Measurements from ENCODE around the gene SYT11.
"Not testable (repeated sequence)": the region's sequence is repeated elsewhere in the genome, so short reads cannot be mapped to it uniquely, and the experiment has no call there.

The SYT11 gene

GRCh38 chr1:155899683-155900082 is 40.3 kb downstream of the SYT11 start:
- DNase-seq (ENCODE audit: low spot score), result no peak

- DNase-seq (ENCODE audit: low spot score), result no peak
Observed at GRCh38 chr1:155900161-155900560, 40.8 kb downstream of the SYT11 start.

- DNase-seq (ENCODE audit: low spot score), result no peak
Observed at GRCh38 chr1:155904261-155904660, 44.9 kb downstream of the SYT11 start.

GRCh38 chr1:155909894-155910293 is 50.5 kb downstream of the SYT11 start:
- DNase-seq (ENCODE audit: low spot score), result peak; percentile 31

GRCh38 chr1:155910621-155911121 is 51.3 kb downstream of the SYT11 start:
- no peak for DNase-seq (ENCODE audit: low spot score)

- peak; percentile 81 for DNase-seq (ENCODE audit: low spot score)
Observed at GRCh38 chr1:155911156-155912055, 52.0 kb downstream of the SYT11 start, which contains the start of gene RIT1. Gene RIT1 (minus strand): TSS chr1:155911349. CDS start chr1:155910761, 588 bp downstream.

GRCh38 chr1:155912056-155912536 is 52.7 kb downstream of the SYT11 start:
- DNase-seq (ENCODE audit: low spot score), result no peak

- DNase-seq (ENCODE audit: low spot score), result no peak
Observed at GRCh38 chr1:155913969-155914757, 54.8 kb downstream of the SYT11 start.

- no peak for DNase-seq (ENCODE audit: low spot score)
Observed at GRCh38 chr1:155918660-155919059, 59.3 kb downstream of the SYT11 start.

- DNase-seq (ENCODE audit: low spot score), result no peak
Observed at GRCh38 chr1:155919801-155920200, 60.4 kb downstream of the SYT11 start.

- DNase-seq (ENCODE audit: low spot score), result no peak
Observed at GRCh38 chr1:155920717-155921116, 61.4 kb downstream of the SYT11 start.

GRCh38 chr1:155925506-155925905 is 66.1 kb downstream of the SYT11 start:
- no peak for DNase-seq (ENCODE audit: low spot score)

GRCh38 chr1:155929057-155929456 is 69.7 kb downstream of the SYT11 start:
- DNase-seq (ENCODE audit: low spot score), result no peak

- DNase-seq (ENCODE audit: low spot score), result not testable (repeated sequence)
Observed at GRCh38 chr1:155930725-155931124, 71.4 kb downstream of the SYT11 start.

- no peak for DNase-seq (ENCODE audit: low spot score)
Observed at GRCh38 chr1:155931332-155932038, 72.1 kb downstream of the SYT11 start.

GRCh38 chr1:155932081-155932480 is 72.7 kb downstream of the SYT11 start:
- DNase-seq (ENCODE audit: low spot score), result no peak

- no peak for DNase-seq (ENCODE audit: low spot score)
Observed at GRCh38 chr1:155932487-155932886, 73.1 kb downstream of the SYT11 start.

- DNase-seq (ENCODE audit: low spot score), result no peak
Observed at GRCh38 chr1:155933591-155934096, 74.3 kb downstream of the SYT11 start.

- peak; percentile 97 for DNase-seq (ENCODE audit: low spot score)
Observed at GRCh38 chr1:155934097-155934935, 74.9 kb downstream of the SYT11 start, which contains the start of gene KHDC4. Gene KHDC4 (minus strand): TSS chr1:155934413. CDS start chr1:155934373, 40 bp downstream.
